Fibroblast of skin of right quadriceps (primary cell): Measurements from ENCODE around the gene RILPL1.
A peak's percentile ranks its signal among the peaks of the same experiment; 100 is the strongest.
"Not testable (repeated sequence)": the region's sequence is repeated elsewhere in the genome, so short reads cannot be mapped to it uniquely, and the experiment has no call there.

Experiments
- DNase-seq: peaks from one replicate; pipeline ENCODE4 v3.0.0-alpha.2; 2013

Gene RILPL1

DNA sequence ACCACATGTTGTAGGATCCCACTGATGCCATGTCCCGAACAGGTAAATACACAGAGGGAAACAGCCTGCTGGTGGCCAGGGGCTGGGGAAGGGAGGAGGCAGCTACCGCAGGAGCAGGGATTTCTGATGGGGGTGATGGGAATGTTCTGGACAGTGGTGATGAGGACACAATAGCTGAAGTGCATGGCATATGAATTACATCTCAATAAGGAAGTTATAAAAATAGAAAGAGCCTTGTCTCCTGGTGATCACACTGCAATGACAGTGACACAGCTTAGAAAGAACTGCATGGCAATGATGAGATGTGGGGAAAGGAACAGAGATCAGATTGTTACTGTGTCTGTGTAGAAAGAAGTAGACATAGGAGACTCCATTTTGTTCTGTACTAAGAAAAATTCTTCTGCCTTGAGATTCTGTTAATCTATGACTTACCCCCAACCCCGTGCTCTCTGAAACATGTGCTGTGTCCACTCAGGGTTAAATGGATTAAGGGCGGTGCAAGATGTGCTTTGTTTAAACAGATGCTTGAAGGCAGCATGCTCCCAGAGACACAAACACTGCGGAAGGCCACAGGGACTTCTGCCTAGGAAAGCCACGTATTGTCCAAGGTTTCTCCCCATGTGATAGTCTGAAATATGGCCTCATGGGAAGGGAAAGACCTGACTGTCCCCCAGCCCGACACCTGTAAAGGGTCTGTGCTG is 41.0 kb downstream of the RILPL1 start:
- DNase-seq, result not testable (repeated sequence)

DNA sequence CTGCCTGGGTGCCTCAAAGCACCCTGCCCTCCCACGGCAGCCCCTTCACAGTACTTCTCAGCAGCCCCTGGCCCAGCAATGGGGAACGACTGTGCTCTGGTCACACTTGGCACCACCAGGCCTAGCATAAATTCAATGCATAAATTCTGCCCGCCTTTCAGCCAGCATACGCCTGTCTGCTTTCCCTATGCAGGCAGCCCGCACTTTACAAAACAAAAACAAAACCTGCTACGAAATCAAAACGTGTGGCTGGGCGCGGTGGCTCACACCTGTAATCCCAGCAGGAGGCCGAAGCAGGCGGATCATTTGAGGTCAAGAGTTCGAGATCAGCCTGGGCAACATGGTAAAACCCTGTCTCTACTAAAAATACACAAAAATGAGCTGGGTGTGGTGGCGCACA is 42.0 kb downstream of the RILPL1 start:
- no peak for DNase-seq

- no peak for DNase-seq
Measured at GRCh38 chr12:123491056-123491455, 42.5 kb downstream of the RILPL1 start.

DNA sequence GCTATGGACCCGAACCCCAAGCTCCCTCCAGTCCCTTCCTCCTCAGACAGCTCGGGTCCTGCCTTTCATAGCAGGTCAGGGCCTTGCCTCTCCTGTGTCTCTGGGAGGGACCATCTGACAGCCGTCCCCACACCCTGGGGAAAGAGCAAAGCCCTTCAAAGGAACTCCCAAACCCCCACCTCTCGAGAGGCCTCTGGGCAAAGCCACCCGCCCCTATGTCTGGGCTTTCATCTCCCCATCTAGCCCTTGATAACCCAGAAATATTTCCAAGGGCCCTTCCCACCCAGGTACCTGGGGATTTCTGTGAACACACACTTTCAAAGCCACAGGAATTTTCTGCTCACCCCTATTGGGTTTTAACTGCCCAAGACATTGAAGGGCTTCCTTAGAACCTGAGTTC is 43.4 kb downstream of the RILPL1 start:
- no peak for DNase-seq

- no peak for DNase-seq
Measured at GRCh38 chr12:123489580-123489979, 43.9 kb downstream of the RILPL1 start.

GRCh38 chr12:123488539-123489230 is 44.8 kb downstream of the RILPL1 start:
- no peak for DNase-seq

DNA sequence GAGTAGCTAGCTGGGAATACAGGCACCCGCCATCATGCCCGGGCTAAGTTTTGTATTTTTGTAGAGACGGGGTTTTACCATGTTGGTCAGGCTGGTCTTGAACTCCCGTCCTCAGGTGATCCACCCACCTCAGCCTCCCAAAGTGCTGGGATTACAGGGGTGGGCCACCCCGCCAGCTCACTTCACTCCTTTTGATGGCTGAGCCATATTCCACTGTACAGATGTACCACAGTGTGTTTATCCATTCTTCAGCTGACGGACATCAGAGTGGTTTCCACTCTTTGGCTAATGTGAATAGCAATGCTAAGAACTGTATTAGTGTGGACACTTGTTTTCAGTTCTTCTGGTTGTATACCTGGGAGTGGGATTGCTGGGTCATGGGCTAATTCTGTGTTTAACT is 46.1 kb downstream of the RILPL1 start:
- no peak for DNase-seq

DNA sequence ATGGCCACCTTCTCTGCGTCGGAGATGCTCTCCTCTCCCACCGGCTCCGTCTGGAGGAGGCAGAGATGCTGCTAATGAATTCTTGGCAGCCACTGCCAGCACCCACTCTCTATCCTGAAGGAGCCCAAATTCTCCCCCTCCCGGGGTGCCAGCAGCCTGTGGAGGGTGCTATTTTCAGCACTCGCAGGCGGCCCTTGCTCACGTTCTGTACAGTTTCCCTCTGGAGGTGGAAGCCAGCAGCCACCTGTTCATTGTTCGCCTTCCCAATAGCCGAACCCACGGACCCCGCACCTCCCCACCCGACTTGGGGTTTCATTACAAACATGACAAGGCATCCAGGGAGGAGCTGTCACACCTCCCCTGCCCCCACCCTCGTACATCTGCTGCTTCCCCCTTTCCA is 47.8 kb downstream of the RILPL1 start:
- no peak for DNase-seq

- no peak for DNase-seq
Measured at GRCh38 chr12:123483602-123484248, 49.8 kb downstream of the RILPL1 start.

- no peak for DNase-seq
Measured at GRCh38 chr12:123482876-123483275, 50.6 kb downstream of the RILPL1 start.

GRCh38 chr12:123481251-123481650 is 52.3 kb downstream of the RILPL1 start:
- not testable (repeated sequence) for DNase-seq

- DNase-seq, result no peak
Measured at GRCh38 chr12:123479442-123480180, 53.9 kb downstream of the RILPL1 start.

GRCh38 chr12:123478762-123479161 is 54.8 kb downstream of the RILPL1 start:
- no peak for DNase-seq

GRCh38 chr12:123478069-123478468 is 55.5 kb downstream of the RILPL1 start:
- DNase-seq, result no peak

GRCh38 chr12:123475246-123475703 is 58.2 kb downstream of the RILPL1 start:
- no peak for DNase-seq

DNA sequence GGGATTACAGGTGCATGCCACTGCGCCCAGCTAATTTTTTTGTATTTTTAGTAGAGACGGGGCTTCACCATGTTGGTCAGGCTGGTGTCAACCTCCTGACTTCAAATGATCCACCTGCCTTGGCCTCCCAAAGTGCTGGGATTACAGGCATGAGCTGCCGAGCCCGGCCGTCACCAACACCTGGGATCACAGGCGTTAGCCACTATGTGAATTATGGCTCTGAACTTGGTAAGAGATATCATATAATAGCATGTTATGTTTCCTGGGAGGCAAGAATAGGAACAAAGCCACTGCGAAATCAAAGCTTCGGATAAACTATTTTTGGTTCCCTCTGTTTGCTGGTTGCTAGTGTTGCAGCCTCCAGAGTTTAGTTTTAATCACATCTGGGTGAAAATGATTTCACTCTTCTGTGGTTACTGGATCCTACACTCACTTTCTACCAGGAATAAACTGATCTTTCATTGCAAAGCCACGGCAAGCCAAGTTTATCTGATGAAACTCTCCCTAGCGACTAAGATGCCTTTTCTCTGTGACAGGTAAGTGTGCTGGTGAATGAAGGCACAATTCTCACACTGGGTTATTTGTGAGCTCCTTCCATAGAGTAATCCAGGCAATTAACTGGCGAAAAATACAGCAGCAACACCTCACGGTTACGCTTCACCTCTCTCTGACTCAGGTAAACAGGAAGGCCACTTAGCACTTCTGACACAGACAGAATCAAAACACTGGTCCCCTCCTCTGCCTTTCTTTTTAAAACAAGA is 58.9 kb downstream of the RILPL1 start:
- DNase-seq, result no peak

GRCh38 chr12:123472438-123472849 is 61.1 kb downstream of the RILPL1 start:
- DNase-seq, result no peak

- peak; percentile 56 for DNase-seq
Measured at GRCh38 chr12:123471374-123472068, 62.0 kb downstream of the RILPL1 start.

- no peak for DNase-seq
Measured at GRCh38 chr12:123469978-123470377, 63.5 kb downstream of the RILPL1 start.

GRCh38 chr12:123468786-123469185 is 64.7 kb downstream of the RILPL1 start:
- no peak for DNase-seq

GRCh38 chr12:123465084-123465483 is 68.4 kb downstream of the RILPL1 start:
- DNase-seq, result no peak

- not testable (repeated sequence) for DNase-seq
Measured at GRCh38 chr12:123463174-123463573, 70.3 kb downstream of the RILPL1 start.
